IPS-20b (cell line): ENCODE data around the gene STX12.

Experiments used
- H3K27ac ChIP-seq: one replicate; pipeline ENCODE4 v1.5.1; 2013; ENCODE audit warnings: low read length
- H3K27me3 ChIP-seq: 2 replicates; pipeline ENCODE4 v1.6.1; 2013; ENCODE audit warnings: mild to moderate bottlenecking, low read length, inconsistent platforms; ENCODE audit not compliant: insufficient read depth
- H3K36me3 ChIP-seq: 2 replicates; pipeline ENCODE4 v1.6.1; 2013; ENCODE audit warnings: low read depth, mild to moderate bottlenecking, inconsistent platforms, low read length, moderate library complexity; ENCODE audit not compliant: insufficient read depth
- H3K4me1 ChIP-seq: 2 replicates; pipeline ENCODE4 v1.6.1; 2013; ENCODE audit warnings: mild to moderate bottlenecking, control low read depth, inconsistent platforms, low read length, moderate library complexity; ENCODE audit not compliant: insufficient read depth
- H3K4me3 ChIP-seq: 2 replicates; pipeline ENCODE4 v1.5.1; 2013; ENCODE audit warnings: mild to moderate bottlenecking, low read length, inconsistent platforms
- H3K9ac ChIP-seq: 2 replicates; pipeline ENCODE4 v1.6.1; 2013; ENCODE audit warnings: low read depth, mild to moderate bottlenecking, inconsistent platforms, low read length, moderate library complexity
- H3K9me3 ChIP-seq: 2 replicates; pipeline ENCODE4 v1.6.1; 2013; ENCODE audit warnings: mild to moderate bottlenecking, low read depth, low read length, inconsistent platforms; ENCODE audit not compliant: insufficient read depth

Gene STX12

GRCh38 chr1:27772932-27773825 lies at the start of gene STX12:
Gene STX12 (plus strand): TSS chr1:27773219. CDS start chr1:27773308, 89 bp downstream.
- Histone ChIP-seq H3K9ac (peak within 1 kb of the TSS; percentile 75), H3K27me3 (no peaks in the 10 kb centered on the region), H3K36me3 (no peaks in the 10 kb centered on the region), H3K9me3 (no peaks in the 10 kb centered on the region), H3K4me1 (peaks cover 4% of the 10 kb centered on the region), H3K4me3 (peak within 1 kb of the TSS; percentile 80), H3K27ac (no peak within 1 kb of the TSS)

- peak overlapping the region; percentile 69; the same call in 1 of the 2 replicates for H3K9ac ChIP-seq
- peaks cover 5% of the 10 kb centered on the region; the same call in 1 of the 2 replicates for H3K36me3 ChIP-seq
- H3K27ac ChIP-seq: no peak overlapping the region
- no peaks in the 10 kb centered on the region for H3K9me3 ChIP-seq
- peak overlapping the region; percentile 53 for H3K4me3 ChIP-seq
- H3K27me3 ChIP-seq: peaks cover 6% of the 10 kb centered on the region; the same call in 1 of the 2 replicates
- no peaks in the 10 kb centered on the region for H3K4me1 ChIP-seq
Observed at GRCh38 chr1:27724961-27725373, 48.1 kb upstream of the STX12 start.

GRCh38 chr1:27725374-27726172 lies 47.4 kb upstream of the STX12 start, which contains the start of gene FAM76A:
Gene FAM76A (plus strand): TSS chr1:27725961. CDS start chr1:27726081, 120 bp downstream.
- Histone ChIP-seq H3K4me1 (no peaks in the 10 kb centered on the region), H3K36me3 (peaks cover 5% of the 10 kb centered on the region; the same call in 1 of the 2 replicates), H3K9ac (peak within 1 kb of the TSS; percentile 75; the same call in 1 of the 2 replicates)

GRCh38 chr1:27726173-27727044 lies 46.6 kb upstream of the STX12 start:
- Histone ChIP-seq H3K9me3 (no peaks in the 10 kb centered on the region), H3K9ac (peak overlapping the region; percentile 75; the same call in 1 of the 2 replicates), H3K27ac (peak overlapping the region; percentile 83), H3K27me3 (peaks cover 6% of the 10 kb centered on the region; the same call in 1 of the 2 replicates), H3K4me3 (peak overlapping the region; percentile 82), H3K36me3 (peaks cover 5% of the 10 kb centered on the region; the same call in 1 of the 2 replicates), H3K4me1 (no peaks in the 10 kb centered on the region)

More at GRCh38 chr1:27725374-27726172, 47.4 kb upstream of the STX12 start, which contains the start of gene FAM76A:
- H3K4me3 ChIP-seq: peak within 1 kb of the TSS; percentile 82
- H3K9me3 ChIP-seq: no peaks in the 10 kb centered on the region
- H3K27me3 ChIP-seq: peaks cover 6% of the 10 kb centered on the region; the same call in 1 of the 2 replicates
- peak within 1 kb of the TSS; percentile 83 for H3K27ac ChIP-seq

GRCh38 chr1:27727126-27727525 lies 45.9 kb upstream of the STX12 start:
- peak overlapping the region; percentile 82; the same call in 1 of the 2 replicates for H3K4me3 ChIP-seq
- H3K9ac ChIP-seq: no peak overlapping the region
- H3K27ac ChIP-seq: no peak overlapping the region
- peaks cover 6% of the 10 kb centered on the region; the same call in 1 of the 2 replicates for H3K27me3 ChIP-seq
- no peaks in the 10 kb centered on the region for H3K9me3 ChIP-seq
- H3K4me1 ChIP-seq: no peaks in the 10 kb centered on the region
- peaks cover 5% of the 10 kb centered on the region; the same call in 1 of the 2 replicates for H3K36me3 ChIP-seq

- Histone ChIP-seq H3K4me1 (no peaks in the 10 kb centered on the region), H3K4me3 (no peak overlapping the region), H3K27me3 (no peaks in the 10 kb centered on the region), H3K9ac (no peak overlapping the region), H3K27ac (no peak overlapping the region), H3K9me3 (no peaks in the 10 kb centered on the region), H3K36me3 (peaks cover 38% of the 10 kb centered on the region)
Observed at GRCh38 chr1:27736252-27736651, 36.8 kb upstream of the STX12 start.

- Histone ChIP-seq H3K9ac (no peak overlapping the region), H3K27ac (no peak overlapping the region), H3K4me3 (no peak overlapping the region), H3K36me3 (peaks cover 24% of the 10 kb centered on the region), H3K9me3 (no peaks in the 10 kb centered on the region), H3K27me3 (no peaks in the 10 kb centered on the region), H3K4me1 (no peaks in the 10 kb centered on the region)
Observed at GRCh38 chr1:27741121-27741520, 31.9 kb upstream of the STX12 start.

GRCh38 chr1:27744556-27744955 lies 28.5 kb upstream of the STX12 start:
- Histone ChIP-seq H3K27ac (no peak overlapping the region), H3K27me3 (no peaks in the 10 kb centered on the region), H3K36me3 (peaks cover 24% of the 10 kb centered on the region), H3K9me3 (no peaks in the 10 kb centered on the region), H3K4me3 (no peak overlapping the region), H3K9ac (no peak overlapping the region), H3K4me1 (no peaks in the 10 kb centered on the region)

GRCh38 chr1:27745466-27745865 lies 27.6 kb upstream of the STX12 start:
- Histone ChIP-seq H3K27me3 (no peaks in the 10 kb centered on the region), H3K9me3 (no peaks in the 10 kb centered on the region), H3K9ac (no peak overlapping the region), H3K27ac (no peak overlapping the region), H3K36me3 (peaks cover 32% of the 10 kb centered on the region), H3K4me1 (no peaks in the 10 kb centered on the region), H3K4me3 (no peak overlapping the region)

GRCh38 chr1:27752360-27752759 lies 20.7 kb upstream of the STX12 start:
- Histone ChIP-seq H3K27me3 (no peaks in the 10 kb centered on the region), H3K27ac (no peak overlapping the region), H3K36me3 (peaks cover 36% of the 10 kb centered on the region), H3K9ac (no peak overlapping the region), H3K4me1 (no peaks in the 10 kb centered on the region), H3K4me3 (no peak overlapping the region), H3K9me3 (no peaks in the 10 kb centered on the region)
